ENCODE results near the gene FHIT. TPM values are rescaled to one million over a fixed set of nuclear protein-coding genes. Genes with fewer than 3 reads are reported as not detected.
A peak's percentile ranks its signal among the peaks of the same experiment; 100 is the strongest.

The FHIT gene
- total RNA-seq (2014; rRNA removed; shearing (Covaris generic)), result 3.9 and 4.0 TPM in 2 replicates
- 3.1 TPM in 2 replicates for polyA plus RNA-seq (2015; cell fraction: cytosol; rRNA removed)
- 8.7 and 10.7 TPM in 2 replicates for polyA plus RNA-seq (2015; cell fraction: nucleus; rRNA removed)

GRCh38 chr3:61251174-61251972, at the start of gene FHIT:
FHIT (minus strand) TSS chr3:61251452.
- in situ Hi-C loops (cut with HindIII; ENCODE audit: low pct_unique_long_range_greater_than_20kb, low sequenced_read_pairs), result no loop called here
- peak; percentile 96 for DNase-seq (ENCODE audit: low read depth, low spot score)

GRCh38 chr3:61300786-61301185, 49.5 kb upstream of the FHIT start:
- in situ Hi-C loops (cut with HindIII; ENCODE audit: low pct_unique_long_range_greater_than_20kb, low sequenced_read_pairs), result no loop called here
- no peak for DNase-seq (ENCODE audit: low read depth, low spot score)

GRCh38 chr3:61300006-61300380, 48.7 kb upstream of the FHIT start:
- DNase-seq (ENCODE audit: low read depth, low spot score), result no peak
- in situ Hi-C loops (cut with HindIII; ENCODE audit: low pct_unique_long_range_greater_than_20kb, low sequenced_read_pairs), result no loop called here

- in situ Hi-C loops (cut with HindIII; ENCODE audit: low pct_unique_long_range_greater_than_20kb, low sequenced_read_pairs), result no loop called here
- DNase-seq (ENCODE audit: low read depth, low spot score), result peak; percentile 60
Observed at GRCh38 chr3:61299343-61300005, 48.2 kb upstream of the FHIT start.

GRCh38 chr3:61297821-61298220, 46.6 kb upstream of the FHIT start:
- DNase-seq (ENCODE audit: low read depth, low spot score), result no peak
- in situ Hi-C loops (cut with HindIII; ENCODE audit: low pct_unique_long_range_greater_than_20kb, low sequenced_read_pairs), result no loop called here

GRCh38 chr3:61288446-61288845, 37.2 kb upstream of the FHIT start:
- in situ Hi-C loops (cut with HindIII; ENCODE audit: low pct_unique_long_range_greater_than_20kb, low sequenced_read_pairs), result no loop called here
- peak; percentile 76 for DNase-seq (ENCODE audit: low read depth, low spot score)

- in situ Hi-C loops (cut with HindIII; ENCODE audit: low pct_unique_long_range_greater_than_20kb, low sequenced_read_pairs), result no loop called here
- DNase-seq (ENCODE audit: low read depth, low spot score), result no peak
Observed at GRCh38 chr3:61283876-61284275, 32.6 kb upstream of the FHIT start.

- no peak for DNase-seq (ENCODE audit: low read depth, low spot score)
- in situ Hi-C loops (cut with HindIII; ENCODE audit: low pct_unique_long_range_greater_than_20kb, low sequenced_read_pairs), result no loop called here
Observed at GRCh38 chr3:61278713-61279112, 27.5 kb upstream of the FHIT start.

- no peak for DNase-seq (ENCODE audit: low read depth, low spot score)
- in situ Hi-C loops (cut with HindIII; ENCODE audit: low pct_unique_long_range_greater_than_20kb, low sequenced_read_pairs), result no loop called here
Observed at GRCh38 chr3:61277411-61277810, 26.2 kb upstream of the FHIT start.

- DNase-seq (ENCODE audit: low read depth, low spot score), result no peak
- in situ Hi-C loops (cut with HindIII; ENCODE audit: low pct_unique_long_range_greater_than_20kb, low sequenced_read_pairs), result no loop called here
Observed at GRCh38 chr3:61269435-61269834, 18.2 kb upstream of the FHIT start.

- in situ Hi-C loops (cut with HindIII; ENCODE audit: low pct_unique_long_range_greater_than_20kb, low sequenced_read_pairs), result no loop called here
- no peak for DNase-seq (ENCODE audit: low read depth, low spot score)
Observed at GRCh38 chr3:61268644-61269043, 17.4 kb upstream of the FHIT start.

- in situ Hi-C loops (cut with HindIII; ENCODE audit: low pct_unique_long_range_greater_than_20kb, low sequenced_read_pairs), result no loop called here
- DNase-seq (ENCODE audit: low read depth, low spot score), result no peak
Observed at GRCh38 chr3:61264281-61264680, 13.0 kb upstream of the FHIT start.

- DNase-seq (ENCODE audit: low read depth, low spot score), result no peak
- in situ Hi-C loops (cut with HindIII; ENCODE audit: low pct_unique_long_range_greater_than_20kb, low sequenced_read_pairs), result no loop called here
Observed at GRCh38 chr3:61257148-61257547, 5.9 kb upstream of the FHIT start.

- in situ Hi-C loops (cut with HindIII; ENCODE audit: low pct_unique_long_range_greater_than_20kb, low sequenced_read_pairs), result no loop called here
- no peak for DNase-seq (ENCODE audit: low read depth, low spot score)
Observed at GRCh38 chr3:61253756-61254155, 2.5 kb upstream of the FHIT start.

- in situ Hi-C loops (cut with HindIII; ENCODE audit: low pct_unique_long_range_greater_than_20kb, low sequenced_read_pairs), result no loop called here
- DNase-seq (ENCODE audit: low read depth, low spot score), result no peak
Observed at GRCh38 chr3:61252836-61253235, 1.6 kb upstream of the FHIT start.

- DNase-seq (ENCODE audit: low read depth, low spot score), result peak; percentile 34
- in situ Hi-C loops (cut with HindIII; ENCODE audit: low pct_unique_long_range_greater_than_20kb, low sequenced_read_pairs), result no loop called here
Observed at GRCh38 chr3:61250784-61251173, 473 bp downstream of the FHIT start.

- no peak for DNase-seq (ENCODE audit: low read depth, low spot score)
- in situ Hi-C loops (cut with HindIII; ENCODE audit: low pct_unique_long_range_greater_than_20kb, low sequenced_read_pairs), result no loop called here
Observed at GRCh38 chr3:61248496-61248895, 2.8 kb downstream of the FHIT start.

GRCh38 chr3:61247191-61247590, 4.1 kb downstream of the FHIT start:
- in situ Hi-C loops (cut with HindIII; ENCODE audit: low pct_unique_long_range_greater_than_20kb, low sequenced_read_pairs), result no loop called here
- no peak for DNase-seq (ENCODE audit: low read depth, low spot score)

GRCh38 chr3:61239871-61240270, 11.4 kb downstream of the FHIT start:
- no peak for DNase-seq (ENCODE audit: low read depth, low spot score)
- in situ Hi-C loops (cut with HindIII; ENCODE audit: low pct_unique_long_range_greater_than_20kb, low sequenced_read_pairs), result no loop called here
